ENCODE data around the gene NRK.

GRCh38 chrX:105969487-105969886 is 147.1 kb downstream of the NRK start:
- TF ChIP-seq CTCF (tag by site-specific recombination; IDR thresholded peaks at IDR 0.05), result no peak
- TF ChIP-seq ZBTB8A (tag by site-specific recombination; IDR thresholded peaks at IDR 0.05), result no peak
- TF ChIP-seq ZNF274 (IDR thresholded peaks at IDR 0.05; ENCODE audit: low read length), result no peak
- TF ChIP-seq ZNF274 (tag by site-specific recombination; IDR thresholded peaks at IDR 0.05; ENCODE audit: borderline replicate concordance), result no peak
- no peak for TF ChIP-seq TCF7L2 (IDR thresholded peaks at IDR 0.05; ENCODE audit: borderline replicate concordance, low read depth, low read length)
- no peak for TF ChIP-seq REST (tag by site-specific recombination; IDR thresholded peaks at IDR 0.05)
- no peak for TF ChIP-seq YY1 (tag by site-specific recombination; IDR thresholded peaks at IDR 0.05)
- no peak for TF ChIP-seq ZNF133 (tag by site-specific recombination; IDR thresholded peaks at IDR 0.05)
- no peak for TF ChIP-seq PRDM4 (tag by site-specific recombination; IDR thresholded peaks at IDR 0.05)
- TF ChIP-seq ZNF239 (tag by site-specific recombination; IDR thresholded peaks at IDR 0.05), result no peak
- no peak for TF ChIP-seq SP3 (tag by site-specific recombination; IDR thresholded peaks at IDR 0.05)
- TF ChIP-seq HOXA7 (CRISPR knock-in tag; IDR thresholded peaks at IDR 0.05; ENCODE audit: borderline replicate concordance), result no peak
- no peak for TF ChIP-seq ZNF24 (tag by site-specific recombination; IDR thresholded peaks at IDR 0.05)
- TF ChIP-seq PRDM10 (tag by site-specific recombination; IDR thresholded peaks at IDR 0.05), result no peak

Measured in HEK293 (cell line).